Upper lobe of left lung (tissue), 6 donors: Measurements from ENCODE around the gene ORC2. TPM values are rescaled to one million over a fixed set of nuclear protein-coding genes. Genes with fewer than 3 reads are reported as not detected.

Experiments
- ATAC-seq, 2 donors: fragments of 200-7000 bp; cut with Tn5 transposase; one replicate each; pipeline ENCODE4 v1.9.1; 2022; ENCODE audit warnings: mild to moderate bottlenecking in 2 of 2, moderate library complexity in 2 of 2; ENCODE audit not compliant: low FRiP score in 2 of 2
- DNase-seq, 2 donors: peaks; one replicate each; pipeline ENCODE4 v3.0.0-alpha.2; 2019 to 2020
- H3K27ac ChIP-seq, 4 donors: fragments of 200-600 bp; sonication (generic); one replicate each; pipeline ENCODE4 v1.5.1; 2016 to 2019
- H3K27me3 ChIP-seq, 4 donors: fragments of 200-600 bp; sonication (generic); one replicate each; pipeline ENCODE4 v1.5.1; 2017 to 2019
- H3K36me3 ChIP-seq, 4 donors: fragments of 200-600 bp; sonication (generic); one replicate each; pipeline ENCODE4 v1.5.1; 2016 to 2019
- H3K4me1 ChIP-seq, 4 donors: fragments of 200-600 bp; sonication (generic); one replicate each; pipeline ENCODE4 v1.5.1; 2018 to 2019
- H3K4me3 ChIP-seq, 4 donors: fragments of 200-600 bp; sonication (generic); one replicate each; pipeline ENCODE4 v1.5.1; 2017 to 2019; ENCODE audit warnings: mild to moderate bottlenecking in 2 of 4, moderate library complexity in 1 of 4
- H3K9me3 ChIP-seq, 4 donors: fragments of 200-600 bp; sonication (generic); one replicate each; pipeline ENCODE4 v1.5.1; 2018 to 2019
- EP300 ChIP-seq, 4 donors: sonication (generic); formaldehyde crosslinking; IDR thresholded peaks; one replicate each; pipeline ENCODE4 v1.5.1; 2017; ENCODE audit warnings: antibody characterized with exemption in 4 of 4, control low read depth in 2 of 4
- POLR2A ChIP-seq, 4 donors: fragments of 450-650 bp; IDR thresholded peaks; one replicate each; pipeline ENCODE4 v1.5.1; 2016 to 2017; ENCODE audit warnings: antibody characterized with exemption in 4 of 4, mild to moderate bottlenecking in 2 of 4
- POLR2AphosphoS5 ChIP-seq, 2 donors: sonication (generic); formaldehyde crosslinking; IDR thresholded peaks; one replicate each; pipeline ENCODE4 v1.5.1; 2017; ENCODE audit warnings: antibody characterized with exemption in 2 of 2
- WGBS, 2 donors: methylation state at CpG; one replicate each; pipeline ENCODE4 v1.1.5; 2017 to 2018; 5-methylcytosine and 5-hydroxymethylcytosine counted together
- total RNA-seq, 6 donors: library from RNA; depleted of rRNA in 4 of 6; stranded (reverse); fragments of >200 nt in 4 of 6; gene quantifications; one replicate each; pipeline versions ENCODE4 v1.1.0 to v1.2.1, GENCODE V29; 2016 to 2021
- TF ChIP-seq, protein P1 (sequence below), 6 experiments: fragments of 450-650 bp in 4 of 6; fragments of 200-600 bp in 2 of 6; sonication (generic) in 2 of 6; IDR thresholded peaks; one replicate each; pipeline ENCODE4 v1.5.1; 2016 to 2019; ENCODE audit warnings: antibody characterized with exemption in 6 of 6
- donor health status: DM: no; HTN: no; CAD: no; lungs with moderate emphysema.
- donor health status: DM: no; HTN: yes; CAD: no; lungs with severe emphysema.

Gene ORC2
- total RNA-seq, 6 donors from 2014 or later: 14.1 to 31.4 (median 23.8) TPM

- H3K27me3 ChIP-seq: no peaks in the 10 kb centered on the region
- no peaks in the 10 kb centered on the region for H3K4me1 ChIP-seq
- no peak overlapping the region for H3K4me3 ChIP-seq
- ATAC-seq: no peak
- DNase-seq: no peak
- WGBS, 2 donors: 92 to 94% methylated on average over 2 of the region's 2 CpGs
- H3K36me3 ChIP-seq: peaks cover 20 to 81% (median 40%) of the 10 kb centered on the region in 4 donors
- TF ChIP-seq EP300 (IDR thresholded peaks at IDR 0.05) (no peak), POLR2A (IDR thresholded peaks at IDR 0.05) (no peak), POLR2AphosphoS5 (IDR thresholded peaks at IDR 0.05) (no peak)
- TF ChIP-seq, protein P1, sequence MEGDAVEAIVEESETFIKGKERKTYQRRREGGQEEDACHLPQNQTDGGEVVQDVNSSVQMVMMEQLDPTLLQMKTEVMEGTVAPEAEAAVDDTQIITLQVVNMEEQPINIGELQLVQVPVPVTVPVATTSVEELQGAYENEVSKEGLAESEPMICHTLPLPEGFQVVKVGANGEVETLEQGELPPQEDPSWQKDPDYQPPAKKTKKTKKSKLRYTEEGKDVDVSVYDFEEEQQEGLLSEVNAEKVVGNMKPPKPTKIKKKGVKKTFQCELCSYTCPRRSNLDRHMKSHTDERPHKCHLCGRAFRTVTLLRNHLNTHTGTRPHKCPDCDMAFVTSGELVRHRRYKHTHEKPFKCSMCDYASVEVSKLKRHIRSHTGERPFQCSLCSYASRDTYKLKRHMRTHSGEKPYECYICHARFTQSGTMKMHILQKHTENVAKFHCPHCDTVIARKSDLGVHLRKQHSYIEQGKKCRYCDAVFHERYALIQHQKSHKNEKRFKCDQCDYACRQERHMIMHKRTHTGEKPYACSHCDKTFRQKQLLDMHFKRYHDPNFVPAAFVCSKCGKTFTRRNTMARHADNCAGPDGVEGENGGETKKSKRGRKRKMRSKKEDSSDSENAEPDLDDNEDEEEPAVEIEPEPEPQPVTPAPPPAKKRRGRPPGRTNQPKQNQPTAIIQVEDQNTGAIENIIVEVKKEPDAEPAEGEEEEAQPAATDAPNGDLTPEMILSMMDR (IDR thresholded peaks at IDR 0.05): no peak
- H3K27ac ChIP-seq: no peak overlapping the region
- no peaks in the 10 kb centered on the region for H3K9me3 ChIP-seq
Measured at GRCh38 chr2:200878289-200878880, 85.1 kb downstream of the ORC2 start.

- DNase-seq (no peak), ATAC-seq (no peak)
- Histone ChIP-seq H3K9me3 (no peaks in the 10 kb centered on the region), H3K4me1 (no peaks in the 10 kb centered on the region), H3K4me3 (no peak overlapping the region), H3K36me3 (peaks cover 19 to 84% (median 41%) of the 10 kb centered on the region in 4 donors), H3K27ac (no peak overlapping the region), H3K27me3 (no peaks in the 10 kb centered on the region)
- TF ChIP-seq EP300 (IDR thresholded peaks at IDR 0.05): no peak
- TF ChIP-seq, protein P1 (IDR thresholded peaks at IDR 0.05): no peak
- TF ChIP-seq POLR2A (IDR thresholded peaks at IDR 0.05): no peak
- TF ChIP-seq POLR2AphosphoS5 (IDR thresholded peaks at IDR 0.05): no peak
Measured at GRCh38 chr2:200877443-200877842, 86.0 kb downstream of the ORC2 start.

- Histone ChIP-seq H3K9me3 (no peaks in the 10 kb centered on the region), H3K27me3 (no peaks in the 10 kb centered on the region), H3K27ac (no peak overlapping the region), H3K4me1 (peaks cover 0 to 6% (median 0%) of the 10 kb centered on the region in 4 donors), H3K4me3 (no peak overlapping the region), H3K36me3 (peaks cover 7 to 68% (median 26%) of the 10 kb centered on the region in 4 donors)
- WGBS, 2 donors: 92 to 94% methylated on average over 6 of the region's 6 CpGs
- DNase-seq (no peak), ATAC-seq (no peak)
- TF ChIP-seq POLR2AphosphoS5 (IDR thresholded peaks at IDR 0.05): no peak
- TF ChIP-seq POLR2A (IDR thresholded peaks at IDR 0.05): no peak
- TF ChIP-seq EP300 (IDR thresholded peaks at IDR 0.05): no peak
- TF ChIP-seq, protein P1 (IDR thresholded peaks at IDR 0.05): no peak
Measured at GRCh38 chr2:200873560-200873959, 89.9 kb downstream of the ORC2 start.

- ATAC-seq: no peak
- H3K27me3 ChIP-seq: no peaks in the 10 kb centered on the region
- WGBS, 2 donors: 68 to 71% methylated on average over 3 of the region's 3 CpGs
- H3K27ac ChIP-seq: no peak overlapping the region
- H3K4me3 ChIP-seq: no peak overlapping the region
- H3K4me1 ChIP-seq: peaks cover 3 to 16% (median 11%) of the 10 kb centered on the region in 4 donors
- no peak for DNase-seq
- H3K36me3 ChIP-seq: peaks cover 5 to 50% (median 18%) of the 10 kb centered on the region in 4 donors
- no peaks in the 10 kb centered on the region for H3K9me3 ChIP-seq
- TF ChIP-seq EP300 (IDR thresholded peaks at IDR 0.05) (no peak), POLR2AphosphoS5 (IDR thresholded peaks at IDR 0.05) (no peak), POLR2A (IDR thresholded peaks at IDR 0.05) (no peak)
- TF ChIP-seq, protein P1 (IDR thresholded peaks at IDR 0.05): no peak
Measured at GRCh38 chr2:200871151-200871550, 92.3 kb downstream of the ORC2 start.

- 72 to 81% methylated on average over 2 of the region's 2 CpGs for WGBS, 2 donors
- Histone ChIP-seq H3K27me3 (no peaks in the 10 kb centered on the region), H3K36me3 (peaks cover 0 to 29% (median 4%) of the 10 kb centered on the region in 4 donors), H3K4me3 (no peak overlapping the region), H3K9me3 (no peaks in the 10 kb centered on the region), H3K27ac (no peak overlapping the region), H3K4me1 (peaks cover 12 to 30% (median 20%) of the 10 kb centered on the region in 4 donors)
- DNase-seq (no peak), ATAC-seq (no peak)
- TF ChIP-seq EP300 (IDR thresholded peaks at IDR 0.05): no peak
- no peak for TF ChIP-seq POLR2A (IDR thresholded peaks at IDR 0.05)
- TF ChIP-seq POLR2AphosphoS5 (IDR thresholded peaks at IDR 0.05): no peak
- TF ChIP-seq, protein P1 (IDR thresholded peaks at IDR 0.05): no peak
Measured at GRCh38 chr2:200869014-200869413, 94.4 kb downstream of the ORC2 start.
